Smooth muscle cell (in vitro differentiated cells): ENCODE data around the gene CALHM6. TPM values are rescaled to one million over a fixed set of nuclear protein-coding genes. Genes with fewer than 3 reads are reported as not detected.

ENCODE experiments used
- DNase-seq: peaks from one replicate; lab custom pipeline; 2025; ENCODE audit not compliant: unreplicated experiment; lab: John Stamatoyannopoulos, UW
- H2AFZ ChIP-seq: fragments of 200-600 bp; sonication (generic); 2 replicates; pipeline ENCODE4 v1.6.0; 2016; ENCODE audit warnings: antibody characterized with exemption, low read depth, mild to moderate bottlenecking
- H3F3A ChIP-seq: fragments of 200-600 bp; sonication (generic); 2 replicates; pipeline ENCODE4 v1.6.0; 2017; ENCODE audit warnings: antibody characterized with exemption, low read depth
- H3K27ac ChIP-seq: fragments of 200-600 bp; sonication (generic); 2 replicates; pipeline ENCODE4 v1.5.1; 2016; ENCODE audit warnings: low read depth, mild to moderate bottlenecking
- H3K27me3 ChIP-seq: fragments of 200-600 bp; sonication (generic); 2 replicates; pipeline ENCODE4 v1.6.1; 2016; ENCODE audit warnings: low read depth, mild to moderate bottlenecking
- H3K36me3 ChIP-seq: fragments of 200-600 bp; sonication (generic); 2 replicates; pipeline ENCODE4 v1.5.1; 2016; ENCODE audit warnings: low read depth
- H3K4me1 ChIP-seq: fragments of 200-600 bp; sonication (generic); 2 replicates; pipeline ENCODE4 v1.5.1; 2016; ENCODE audit warnings: low read depth
- H3K4me2 ChIP-seq: fragments of 200-600 bp; sonication (generic); 2 replicates; pipeline ENCODE4 v1.6.0; 2016; ENCODE audit warnings: mild to moderate bottlenecking
- H3K4me3 ChIP-seq: fragments of 200-600 bp; sonication (generic); 2 replicates; pipeline ENCODE4 v1.5.1; 2016; ENCODE audit warnings: mild to moderate bottlenecking
- H3K79me2 ChIP-seq: fragments of 200-600 bp; sonication (generic); 2 replicates; pipeline ENCODE4 v1.6.0; 2016; ENCODE audit warnings: low read depth, mild to moderate bottlenecking
- H3K9ac ChIP-seq: fragments of 200-600 bp; sonication (generic); 2 replicates; pipeline ENCODE4 v1.6.0; 2016; ENCODE audit warnings: low read depth
- H3K9me3 ChIP-seq: fragments of 200-600 bp; sonication (generic); replicated peaks from 2 replicates; pipeline ENCODE4 v1.5.1; 2016; ENCODE audit warnings: low read depth
- H4K20me1 ChIP-seq: fragments of 200-600 bp; sonication (generic); 2 replicates; pipeline ENCODE4 v1.6.0; 2016; ENCODE audit warnings: low read depth
- WGBS: methylation state at CpG from one replicate; pipeline ENCODE4 v1.1.7; 2016; ENCODE audit warnings: low lambda C conversion rate; 5-methylcytosine and 5-hydroxymethylcytosine counted together
- polyA plus RNA-seq: library from polyadenylated mRNA; unstranded; fragments of >200 nt; fragmentation: Nextera tagmentation; extraction: Ambion mirVana; gene quantifications from 2 replicates; pipeline ENCODE4 v1.2.1, GENCODE V29; 2016
- total RNA-seq: library from RNA; depleted of rRNA; stranded (reverse); fragments of >200 nt; gene quantifications from 2 replicates; pipeline ENCODE4 v1.2.3, GENCODE V29; 2014
- TF ChIP-seq, protein P1 (sequence below): fragments of 200-600 bp; sonication (generic); IDR thresholded peaks from 2 replicates; pipeline ENCODE4 v1.5.1; 2017; ENCODE audit warnings: borderline replicate concordance, mild to moderate bottlenecking, antibody characterized with exemption; ENCODE audit not compliant: insufficient read depth, poor library complexity, severe bottlenecking

Gene CALHM6
- total and polyA plus RNA-seq, 2 experiments from 2014 or later: 4.6 to 5.1 TPM

DNA sequence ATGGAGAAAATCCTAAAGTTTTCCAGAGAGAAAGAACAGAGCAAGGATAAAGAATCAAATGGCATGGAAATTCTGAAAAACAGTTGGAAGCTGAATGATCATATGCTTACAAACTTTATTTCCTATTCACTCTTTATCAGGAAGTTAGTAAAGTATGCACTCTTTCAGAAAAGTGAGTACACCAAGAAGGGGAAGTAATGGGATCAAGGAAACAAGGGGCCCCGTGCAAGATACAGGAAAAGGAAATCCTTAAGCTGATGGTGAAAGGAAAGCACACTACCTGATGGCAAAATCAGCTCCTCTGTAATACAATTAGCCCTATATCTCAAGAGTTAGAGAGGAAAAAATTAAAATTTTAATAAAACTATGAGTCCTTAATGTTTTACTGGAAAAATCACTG lies 14.0 kb downstream of the CALHM6 start:
- Histone ChIP-seq H3K9me3 (no peaks in the 10 kb centered on the region), H2AFZ (peak overlapping the region; percentile 46), H4K20me1 (no peaks in the 10 kb centered on the region), H3K4me2 (no peak overlapping the region), H3K4me3 (no peak overlapping the region), H3K9ac (no peak overlapping the region), H3K27me3 (no peaks in the 10 kb centered on the region), H3K27ac (no peak overlapping the region), H3F3A (no peaks in the 10 kb centered on the region), H3K4me1 (no peaks in the 10 kb centered on the region), H3K79me2 (no peaks in the 10 kb centered on the region), H3K36me3 (no peaks in the 10 kb centered on the region)
- WGBS: 71% methylated on average over 1 of the region's 1 CpG
- TF ChIP-seq, protein P1, sequence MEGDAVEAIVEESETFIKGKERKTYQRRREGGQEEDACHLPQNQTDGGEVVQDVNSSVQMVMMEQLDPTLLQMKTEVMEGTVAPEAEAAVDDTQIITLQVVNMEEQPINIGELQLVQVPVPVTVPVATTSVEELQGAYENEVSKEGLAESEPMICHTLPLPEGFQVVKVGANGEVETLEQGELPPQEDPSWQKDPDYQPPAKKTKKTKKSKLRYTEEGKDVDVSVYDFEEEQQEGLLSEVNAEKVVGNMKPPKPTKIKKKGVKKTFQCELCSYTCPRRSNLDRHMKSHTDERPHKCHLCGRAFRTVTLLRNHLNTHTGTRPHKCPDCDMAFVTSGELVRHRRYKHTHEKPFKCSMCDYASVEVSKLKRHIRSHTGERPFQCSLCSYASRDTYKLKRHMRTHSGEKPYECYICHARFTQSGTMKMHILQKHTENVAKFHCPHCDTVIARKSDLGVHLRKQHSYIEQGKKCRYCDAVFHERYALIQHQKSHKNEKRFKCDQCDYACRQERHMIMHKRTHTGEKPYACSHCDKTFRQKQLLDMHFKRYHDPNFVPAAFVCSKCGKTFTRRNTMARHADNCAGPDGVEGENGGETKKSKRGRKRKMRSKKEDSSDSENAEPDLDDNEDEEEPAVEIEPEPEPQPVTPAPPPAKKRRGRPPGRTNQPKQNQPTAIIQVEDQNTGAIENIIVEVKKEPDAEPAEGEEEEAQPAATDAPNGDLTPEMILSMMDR: no peak
- no peak for DNase-seq

DNA sequence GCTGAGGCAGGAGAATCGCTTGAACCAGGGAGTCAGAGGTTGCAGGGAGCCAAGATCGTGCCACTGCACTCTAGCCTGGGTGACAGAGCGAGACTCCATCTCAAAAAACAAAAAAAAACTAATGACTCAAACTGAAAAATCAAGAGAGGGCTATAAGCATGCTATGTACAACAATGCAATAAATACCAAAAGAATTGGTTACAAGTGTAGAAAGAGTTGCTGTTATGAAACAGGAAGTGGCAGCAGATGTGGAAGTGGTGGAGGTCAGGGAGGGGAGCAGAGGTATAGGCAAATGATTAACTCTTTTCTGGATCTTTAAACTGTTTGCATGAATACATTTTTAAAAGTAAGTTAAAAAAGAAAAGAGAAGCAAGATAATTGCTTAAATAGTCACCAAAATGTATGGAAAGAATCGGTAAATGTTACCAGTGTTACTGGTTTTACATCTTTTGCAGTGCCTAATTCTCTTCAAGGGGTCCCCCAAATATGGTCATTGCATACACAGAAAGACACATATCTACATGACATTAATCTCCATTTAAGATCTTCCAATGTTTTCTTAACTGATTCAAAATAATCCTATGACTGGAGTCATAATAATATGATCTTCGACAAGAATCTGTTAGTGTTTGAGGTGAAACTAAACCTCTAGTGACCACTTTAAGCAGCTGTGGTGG lies 15.0 kb downstream of the CALHM6 start:
- Histone ChIP-seq H3K9ac (no peak overlapping the region), H4K20me1 (no peaks in the 10 kb centered on the region), H3K9me3 (no peaks in the 10 kb centered on the region), H3K27me3 (no peaks in the 10 kb centered on the region), H3K36me3 (no peaks in the 10 kb centered on the region), H3K4me2 (no peak overlapping the region), H2AFZ (no peak overlapping the region), H3K4me3 (no peak overlapping the region), H3K79me2 (no peaks in the 10 kb centered on the region), H3F3A (no peaks in the 10 kb centered on the region), H3K27ac (no peak overlapping the region), H3K4me1 (no peaks in the 10 kb centered on the region)
- 93% methylated on average over 5 of the region's 5 CpGs for WGBS
- TF ChIP-seq, protein P1: no peak
- DNase-seq: no peak

DNA sequence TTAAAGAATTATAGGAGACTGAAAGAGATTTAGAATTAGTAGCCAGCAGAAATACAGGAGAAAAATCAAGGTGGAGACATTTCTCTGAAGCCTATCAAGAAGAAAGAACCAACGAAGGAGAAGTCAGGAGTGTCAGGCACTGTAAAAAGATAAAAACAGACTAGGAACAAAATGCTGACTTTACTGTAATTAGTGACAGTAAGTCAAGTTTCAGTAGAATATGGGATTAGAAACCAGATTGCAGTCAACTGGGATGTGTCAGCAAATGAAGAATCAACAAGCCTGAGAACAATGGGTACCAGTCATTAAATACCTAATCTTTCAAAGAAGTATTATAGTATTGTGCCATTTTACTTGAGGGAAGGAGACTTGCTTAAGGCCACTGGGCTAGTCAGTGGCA lies 21.6 kb downstream of the CALHM6 start:
- no peak overlapping the region for H3K9ac ChIP-seq
- H2AFZ ChIP-seq: no peak overlapping the region
- H3K27me3 ChIP-seq: no peaks in the 10 kb centered on the region
- 61% methylated on average over 1 of the region's 1 CpG for WGBS
- no peak overlapping the region for H3K4me2 ChIP-seq
- no peaks in the 10 kb centered on the region for H3K36me3 ChIP-seq
- H3K4me1 ChIP-seq: no peaks in the 10 kb centered on the region
- no peaks in the 10 kb centered on the region for H3K79me2 ChIP-seq
- H4K20me1 ChIP-seq: no peaks in the 10 kb centered on the region
- no peak overlapping the region for H3K4me3 ChIP-seq
- no peak overlapping the region for H3K27ac ChIP-seq
- TF ChIP-seq, protein P1: no peak
- H3K9me3 ChIP-seq: no peaks in the 10 kb centered on the region
- DNase-seq: no peak
- H3F3A ChIP-seq: no peaks in the 10 kb centered on the region

DNA sequence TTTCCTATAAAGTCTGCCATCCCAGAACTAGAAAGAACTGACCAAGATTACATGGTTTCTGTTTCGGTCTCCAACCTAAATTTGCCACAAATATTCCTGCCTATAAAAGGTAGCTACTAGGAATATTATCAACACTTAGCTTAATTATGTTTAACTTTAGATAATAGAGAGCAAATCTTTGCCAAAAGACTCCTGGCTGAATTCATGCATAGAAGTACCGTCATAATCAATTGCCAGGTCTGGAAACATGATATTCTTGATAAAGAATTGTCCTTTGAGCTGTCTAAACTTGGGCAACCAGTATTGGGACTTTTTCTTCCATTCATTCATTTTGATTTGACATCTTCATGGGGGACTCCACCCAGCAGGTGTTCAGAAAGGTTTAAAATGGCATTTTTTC lies 22.4 kb downstream of the CALHM6 start:
- no peaks in the 10 kb centered on the region for H3K79me2 ChIP-seq
- no peaks in the 10 kb centered on the region for H3K4me1 ChIP-seq
- no peak overlapping the region for H3K4me2 ChIP-seq
- no peak overlapping the region for H3K27ac ChIP-seq
- TF ChIP-seq, protein P1: no peak
- H3K9me3 ChIP-seq: no peaks in the 10 kb centered on the region
- 81% methylated on average over 2 of the region's 2 CpGs for WGBS
- H3K27me3 ChIP-seq: no peaks in the 10 kb centered on the region
- no peak overlapping the region for H3K4me3 ChIP-seq
- no peak for DNase-seq
- no peak overlapping the region for H2AFZ ChIP-seq
- H3K36me3 ChIP-seq: no peaks in the 10 kb centered on the region
- H3F3A ChIP-seq: no peaks in the 10 kb centered on the region
- H4K20me1 ChIP-seq: no peaks in the 10 kb centered on the region
- H3K9ac ChIP-seq: no peak overlapping the region
